Left renal cortex interstitium (tissue), 4 donors: ENCODE measurements around the gene ZNF738. TPM values are rescaled to one million over a fixed set of nuclear protein-coding genes. Genes with fewer than 3 reads are reported as not detected.

Experiments used
- DNase-seq, 4 donors: peaks; one replicate each; pipeline ENCODE4 v3.0.0-alpha.2; 2013; ENCODE audit warnings: low read depth in 4 of 4, low spot score in 2 of 4, missing footprints in 1 of 4
- polyA plus RNA-seq, 4 donors: library from polyadenylated mRNA; unstranded; fragments of 120-200 nt; gene quantifications; one replicate each; pipeline ENCODE4 v1.2.1, GENCODE V29; 2013; ENCODE audit not compliant: insufficient read length in 4 of 4

The ZNF738 gene
- polyA plus RNA-seq, 4 donors: 29.8 to 53.2 (median 41.5) TPM

DNA sequence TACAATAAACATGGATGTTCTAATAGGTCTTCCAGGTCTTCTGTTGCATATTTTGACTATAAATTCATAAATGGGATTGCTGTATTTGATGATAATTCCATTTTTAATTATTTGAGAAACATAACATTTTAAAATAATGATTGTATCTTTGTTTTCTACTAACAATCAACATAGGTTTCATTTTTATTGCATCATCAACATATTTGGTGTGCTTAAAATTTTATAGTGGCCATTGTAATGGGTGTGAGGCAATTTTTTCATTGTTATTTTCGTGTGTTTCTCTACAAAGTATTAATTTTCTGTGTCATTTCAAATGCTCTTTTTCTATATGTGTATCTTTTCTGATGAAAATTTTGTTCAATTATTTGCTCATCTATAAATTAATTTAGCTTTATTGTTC is 51.4 kb downstream of the ZNF738 start:
- DNase-seq: no peak

DNA sequence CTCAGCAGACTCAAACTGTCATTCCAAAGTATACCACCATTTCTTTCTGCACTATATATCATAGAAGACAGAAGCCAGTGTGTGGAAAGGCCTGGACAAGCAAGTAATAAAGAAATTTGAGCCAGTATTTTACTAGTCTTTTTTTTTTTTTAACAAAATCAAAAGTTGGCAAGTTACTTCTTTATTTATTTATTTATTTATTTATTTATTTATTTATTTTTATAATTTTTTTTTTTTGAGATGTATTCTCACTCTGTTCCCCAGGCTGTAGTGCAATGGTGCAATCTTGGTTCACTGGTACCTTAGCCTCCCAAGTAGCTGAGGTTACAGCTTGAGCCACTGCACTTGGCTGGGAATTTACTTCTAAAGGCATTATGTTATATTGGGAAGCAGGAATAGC is 63.4 kb downstream of the ZNF738 start:
- no peak for DNase-seq

- no peak for DNase-seq
Observed at GRCh38 chr19:21423057-21424041, 64.5 kb downstream of the ZNF738 start.

Other genes starting within 250 kb of the ZNF738 start
- gene ZNF431, start 217.0 kb upstream of the ZNF738 start, polyA plus RNA-seq: 10 to 100 TPM; 16.4 to 33.1 (median 25.0) TPM
- 10 to 100 TPM; 15.9 to 24.3 (median 19.5) TPM for gene ZNF708, start 29.6 kb upstream of the ZNF738 start, polyA plus RNA-seq
- 10 to 100 TPM; 17.6 to 36.6 (median 25.6) TPM for gene ZNF493, start 38.1 kb downstream of the ZNF738 start, polyA plus RNA-seq
- 10 to 100 TPM; 23.3 to 33.7 (median 28.1) TPM for gene ZNF429, start 146.6 kb downstream of the ZNF738 start, polyA plus RNA-seq